HCT116 (cell line): ENCODE measurements around the gene SPI1. TPM values are rescaled to one million over a fixed set of nuclear protein-coding genes. Genes with fewer than 3 reads are reported as not detected.

Source experiments
- ATAC-seq: fragments of 200-7000 bp; cut with Tn5 transposase; 2 replicates; pipeline ENCODE4 v1.9.1; 2020; ENCODE audit warnings: mild to moderate bottlenecking, moderate library complexity
- BruUV-seq: library from RNA; stranded (reverse); fragments of 400-500 nt; replicated peaks from 2 replicates; lab custom pipeline; 2021; lab: Mats Ljungman, UMichigan
- CTCF ChIA-PET: fragments of 300-600 bp; sonication (Branson Sonifier 250); formaldehyde crosslinking; loops from one replicate; lab custom pipeline; 2021; ENCODE audit warnings: antibody characterized with exemption; lab: Charles Lee
- POLR2A ChIA-PET: fragments of 300-600, 350-600 bp; sonication (Branson Sonifier 250); formaldehyde crosslinking; loops from one replicate; lab custom pipeline; 2021; ENCODE audit warnings: antibody characterized with exemption; lab: Charles Lee
- RAD21 ChIA-PET, 2 experiments: fragments of 300-600 bp; sonication (Branson Sonifier 250); formaldehyde crosslinking; loops; one replicate each; lab custom pipeline; 2023; ENCODE audit warnings: low total read pairs in 2 of 2; ENCODE audit not compliant: uncharacterized antibody in 2 of 2, unreplicated experiment in 2 of 2, low non-redundant PET in 1 of 2; lab: Charles Lee
- DNase-seq: peaks from one replicate; pipeline ENCODE4 v3.0.0-alpha.2; 2010; ENCODE audit warnings: low read depth, low spot score
- H2AFZ ChIP-seq: fragments of 200-600 bp; shearing (Covaris generic), sonication (generic); 2 replicates; pipeline ENCODE4 v1.6.1; 2017; ENCODE audit warnings: low read depth, mixed run types, mixed read lengths, antibody characterized with exemption, low read length; ENCODE audit not compliant: poor library complexity, severe bottlenecking
- H3K27ac ChIP-seq: 2 replicates; pipeline ENCODE4 v1.5.1; 2012; ENCODE audit warnings: low read depth, low read length
- H3K27me3 ChIP-seq: fragments of 200-600 bp; sonication (generic); 2 replicates; pipeline ENCODE4 v1.6.1; 2016; ENCODE audit warnings: mixed run types, low read length, mixed read lengths; ENCODE audit not compliant: insufficient read depth
- H3K36me3 ChIP-seq, 2 experiments: fragments of 200-500 bp in 1 of 2; fragments of 200-600 bp in 1 of 2; sonication (Bioruptor generic) in 1 of 2; sonication (generic) in 1 of 2; 2 replicates each; pipeline versions ENCODE4 v1.5.1 to v1.6.1; 2014 to 2016; ENCODE audit warnings: low read length in 2 of 2, inconsistent platforms in 1 of 2, mixed read lengths in 1 of 2, mixed run types in 1 of 2; ENCODE audit not compliant: insufficient read depth in 2 of 2, control insufficient read depth in 1 of 2
- H3K4me1 ChIP-seq, 2 experiments: fragments of 200-600 bp in 1 of 2; sonication (generic) in 1 of 2; 2 replicates each; pipeline versions ENCODE4 v1.5.1 to v1.6.1; 2012 to 2017; ENCODE audit warnings: low read length in 2 of 2, inconsistent platforms in 1 of 2, mild to moderate bottlenecking in 1 of 2, mixed read lengths in 1 of 2, mixed run types in 1 of 2, moderate library complexity in 1 of 2; ENCODE audit not compliant: insufficient read depth in 2 of 2, control insufficient read depth in 1 of 2
- H3K4me2 ChIP-seq: fragments of 200-600 bp; sonication (generic); 2 replicates; pipeline ENCODE4 v1.6.1; 2017; ENCODE audit warnings: mixed run types, low read length, mixed read lengths
- H3K4me3 ChIP-seq, 2 experiments: fragments of 200-600 bp in 1 of 2; sonication (generic) in 1 of 2; replicated peaks in 1 of 2; 2 replicates each; pipeline ENCODE4 v1.5.1; 2011 to 2016; ENCODE audit warnings: low read length in 2 of 2, control low read depth in 1 of 2, low read depth in 1 of 2, mild to moderate bottlenecking in 1 of 2, mixed read lengths in 1 of 2, mixed run types in 1 of 2
- H3K79me2 ChIP-seq: fragments of 200-600 bp; sonication (generic); 2 replicates; pipeline ENCODE4 v1.6.1; 2017; ENCODE audit warnings: mild to moderate bottlenecking, mixed run types, low read length, moderate library complexity, mixed read lengths; ENCODE audit not compliant: insufficient read depth
- H3K9ac ChIP-seq: fragments of 200-600 bp; sonication (generic); 2 replicates; pipeline ENCODE4 v1.6.1; 2016; ENCODE audit warnings: low read length, mixed read lengths
- H3K9me2 ChIP-seq: fragments of 200-600 bp; sonication (generic), shearing (Covaris generic); 2 replicates; pipeline ENCODE4 v1.6.1; 2017; ENCODE audit warnings: mixed run types, mild to moderate bottlenecking, moderate library complexity; ENCODE audit not compliant: insufficient read depth
- H3K9me3 ChIP-seq, 2 experiments: fragments of 200-500 bp in 1 of 2; fragments of 200-600 bp in 1 of 2; sonication (Bioruptor generic) in 1 of 2; sonication (generic) in 1 of 2; 2 replicates each; pipeline ENCODE4 v1.6.1; 2014 to 2017; ENCODE audit warnings: low read length in 2 of 2, mixed read lengths in 2 of 2, inconsistent platforms in 1 of 2, low read depth in 1 of 2, mild to moderate bottlenecking in 1 of 2, mixed run types in 1 of 2, moderate library complexity in 1 of 2; ENCODE audit not compliant: control insufficient read depth in 1 of 2, insufficient read depth in 1 of 2
- H4K20me1 ChIP-seq: fragments of 200-600 bp; sonication (generic), shearing (Covaris generic); 2 replicates; pipeline ENCODE4 v1.6.1; 2017; ENCODE audit warnings: mixed run types, mild to moderate bottlenecking, moderate library complexity; ENCODE audit not compliant: insufficient read depth
- CBX3 ChIP-seq: IDR thresholded peaks from 2 replicates; pipeline ENCODE4 v1.6.1; 2012; ENCODE audit warnings: low read depth
- CEBPB ChIP-seq: IDR thresholded peaks from 2 replicates; pipeline ENCODE4 v1.6.1; 2012; ENCODE audit warnings: low read depth
- EGR1 ChIP-seq: IDR thresholded peaks from 2 replicates; pipeline ENCODE4 v1.6.1; 2012; ENCODE audit warnings: low read depth
- ELF1 ChIP-seq: IDR thresholded peaks from 2 replicates; pipeline ENCODE4 v1.6.1; 2012; ENCODE audit warnings: low read depth, borderline replicate concordance
- EZH2 ChIP-seq: fragments of 200-600 bp; sonication (generic); IDR thresholded peaks from 2 replicates; pipeline ENCODE4 v1.6.1; 2017; ENCODE audit warnings: antibody characterized with exemption, mixed run types
- EZH2phosphoT487 ChIP-seq: fragments of 200-600 bp; IDR thresholded peaks from 2 replicates; pipeline ENCODE4 v1.6.1; 2018; ENCODE audit warnings: antibody characterized with exemption, borderline replicate concordance
- FOSL1 ChIP-seq: IDR thresholded peaks from 2 replicates; pipeline ENCODE4 v1.6.1; 2012; ENCODE audit warnings: low read depth
- MAX ChIP-seq: IDR thresholded peaks from 2 replicates; pipeline ENCODE4 v1.6.1; 2012
- POLR2AphosphoS5 ChIP-seq: IDR thresholded peaks from 2 replicates; pipeline ENCODE4 v1.6.1; 2011; ENCODE audit warnings: mild to moderate bottlenecking, low read depth, low read length, moderate library complexity
- SRF ChIP-seq: IDR thresholded peaks from 2 replicates; pipeline ENCODE4 v1.6.1; 2012; ENCODE audit warnings: low read depth
- YY1 ChIP-seq: IDR thresholded peaks from 2 replicates; pipeline ENCODE4 v1.6.1; 2011; ENCODE audit warnings: low read length, low read depth, moderate library complexity, mild to moderate bottlenecking; ENCODE audit not compliant: insufficient replicate concordance; ENCODE audit errors: extremely low read depth
- intact Hi-C: fragments of 100-400 bp; cut with micrococcal nuclease; formaldehyde crosslinking; loops from 2 replicates; pipeline ENCODE4 v1.10.0; 2022
- total RNA-seq: library from RNA; stranded (reverse); gene quantifications from one replicate; pipeline ENCODE4 v1.2.1, GENCODE V29; 2021; ENCODE audit not compliant: unreplicated experiment
- TF ChIP-seq, protein P1 (sequence below): IDR thresholded peaks from 2 replicates; pipeline ENCODE4 v1.6.1; 2012

SPI1 gene
- total RNA-seq, 1 experiment from 2014 or later, result 0.32 TPM

DNA sequence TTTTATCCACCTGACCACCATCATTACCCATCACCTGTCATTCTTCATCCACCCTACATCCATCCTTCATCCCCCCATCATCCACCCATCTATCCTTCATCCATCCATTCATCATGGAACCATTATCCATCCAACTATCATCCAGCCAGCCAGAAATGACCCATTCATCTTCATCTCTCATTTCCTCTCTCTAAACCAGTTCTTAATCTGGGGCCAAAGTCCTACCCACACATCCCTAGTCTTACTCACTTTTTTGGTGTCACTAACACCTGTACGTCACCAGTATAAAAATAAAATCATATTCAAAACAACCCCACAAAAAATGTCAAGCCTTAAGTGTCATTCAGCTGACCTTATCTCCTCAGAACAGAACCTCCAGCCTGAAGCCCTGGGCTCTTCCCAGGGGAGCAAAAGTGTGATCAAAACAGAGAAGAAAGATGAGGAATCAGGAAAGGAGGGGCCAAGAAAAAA lies 12.3 kb downstream of the SPI1 start:
- no peak overlapping the region for H3K4me2 ChIP-seq
- TF ChIP-seq, protein P1, sequence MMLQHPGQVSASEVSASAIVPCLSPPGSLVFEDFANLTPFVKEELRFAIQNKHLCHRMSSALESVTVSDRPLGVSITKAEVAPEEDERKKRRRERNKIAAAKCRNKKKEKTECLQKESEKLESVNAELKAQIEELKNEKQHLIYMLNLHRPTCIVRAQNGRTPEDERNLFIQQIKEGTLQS, result no peak
- no peak for TF ChIP-seq MAX
- no peak for TF ChIP-seq ELF1
- no peak for TF ChIP-seq POLR2AphosphoS5
- no peak for TF ChIP-seq EGR1
- TF ChIP-seq, all 23 proteins: peak for 0
- H3K36me3 ChIP-seq, result no peaks in the 10 kb centered on the region
- H3K79me2 ChIP-seq, result no peaks in the 10 kb centered on the region
- no peaks in the 10 kb centered on the region for H3K27me3 ChIP-seq
- no peaks in the 10 kb centered on the region for H3K4me1 ChIP-seq
- H3K9me2 ChIP-seq, result no peaks in the 10 kb centered on the region
- H2AFZ ChIP-seq, result no peak overlapping the region
- H3K9ac ChIP-seq, result no peak overlapping the region
- DNase-seq (no peak), ATAC-seq (no peak)
- BruUV-seq, result no TSS peak
- ChIA-PET RAD21 (no interaction called here), CTCF (no interaction called here), POLR2A (no interaction called here)
- H3K9me3 ChIP-seq, result no peaks in the 10 kb centered on the region
- intact Hi-C loops, result no loop called here
- no peaks in the 10 kb centered on the region for H4K20me1 ChIP-seq
- no peak overlapping the region for H3K4me3 ChIP-seq
- H3K27ac ChIP-seq, result no peak overlapping the region

DNA sequence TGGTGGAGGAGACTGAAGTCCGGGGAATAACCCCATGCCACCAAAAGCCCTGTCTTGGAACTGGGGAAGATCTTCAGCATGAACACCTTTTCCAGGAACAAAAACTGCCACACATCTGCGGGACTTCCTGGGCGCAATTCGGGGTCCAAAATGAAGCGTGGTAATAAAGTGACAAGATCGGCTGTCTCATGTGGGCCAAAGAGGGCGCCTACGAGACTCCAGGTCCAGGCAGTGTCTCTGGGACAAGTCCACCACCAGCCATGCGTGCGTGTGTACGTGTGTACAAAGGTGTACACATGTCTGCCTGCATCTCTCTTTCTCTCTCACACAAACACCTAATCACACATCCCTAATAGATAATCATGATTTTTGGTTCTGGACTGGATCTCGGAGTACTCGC lies 16.9 kb downstream of the SPI1 start:
- Histone ChIP-seq H3K9me3 (no peaks in the 10 kb centered on the region), H3K36me3 (no peaks in the 10 kb centered on the region), H3K27me3 (no peaks in the 10 kb centered on the region), H4K20me1 (no peaks in the 10 kb centered on the region), H3K9ac (no peak overlapping the region), H2AFZ (no peak overlapping the region), H3K27ac (no peak overlapping the region), H3K4me2 (no peak overlapping the region), H3K4me1 (no peaks in the 10 kb centered on the region), H3K4me3 (no peak overlapping the region), H3K9me2 (no peaks in the 10 kb centered on the region), H3K79me2 (no peaks in the 10 kb centered on the region)
- no TSS peak for BruUV-seq
- ChIA-PET RAD21 (no interaction called here), POLR2A (no interaction called here), CTCF (no interaction called here)
- ATAC-seq (no peak), DNase-seq (no peak)
- intact Hi-C loops, result no loop called here
- no peak for TF ChIP-seq CEBPB
- TF ChIP-seq SRF, result no peak
- no peak for TF ChIP-seq CBX3
- no peak for TF ChIP-seq FOSL1
- no peak for TF ChIP-seq EZH2
- TF ChIP-seq EZH2phosphoT487, result no peak
- no peak for TF ChIP-seq YY1
